Transverse colon (tissue), 3 donors: ENCODE results near the gene ZNFX1.

Experiments used
- CTCF ChIP-seq, 5 experiments: fragments of 200-600 bp in 3 of 5; fragments of 450-650 bp in 2 of 5; sonication (generic) in 3 of 5; IDR thresholded peaks; 1 replicate in 2 of 5; 2 replicates in 3 of 5; pipeline ENCODE4 v1.5.1; 2016 to 2017; ENCODE audit warnings: antibody characterized with exemption in 5 of 5, inconsistent platforms in 3 of 5, mild to moderate bottlenecking in 2 of 5, moderate library complexity in 1 of 5
- EP300 ChIP-seq: sonication (generic); formaldehyde crosslinking; IDR thresholded peaks from one replicate; pipeline ENCODE4 v1.6.1; 2017; ENCODE audit warnings: antibody characterized with exemption, low read depth
- POLR2A ChIP-seq: fragments of 450-650 bp; IDR thresholded peaks from one replicate; pipeline ENCODE4 v1.6.1; 2016; ENCODE audit warnings: antibody characterized with exemption, mild to moderate bottlenecking, moderate library complexity

- no peak for TF ChIP-seq CTCF (IDR thresholded peaks at IDR 0.05)
- TF ChIP-seq POLR2A = no peak
- TF ChIP-seq EP300 = no peak
These were observed 7.1 kb downstream of the ZNFX1 start for GRCh38 chr20:49270736-49271135.
